GM20000 (cell line): Measurements from ENCODE around the gene DYNC1LI2.
A peak's percentile ranks its signal among the peaks of the same experiment; 100 is the strongest.

Experiments used
- DNase-seq: peaks from one replicate; pipeline ENCODE4 v3.0.0; 2012; ENCODE audit warnings: low spot score
- CTCF ChIP-seq: IDR thresholded peaks from 2 replicates; pipeline ENCODE4 v1.5.1; 2012; ENCODE audit warnings: mild to moderate bottlenecking, control low read depth; ENCODE audit errors: extremely low read depth, missing control alignments

The DYNC1LI2 gene

GRCh38 chr16:66696669-66697630, 54.5 kb downstream of the DYNC1LI2 start, which contains the start of gene CMTM4:
CMTM4 (minus strand) TSS chr16:66696743; CDS start chr16:66696525, 218 bp downstream.
- peak; percentile 22 for TF ChIP-seq CTCF
- peak; percentile 98 for DNase-seq

- DNase-seq: peak; percentile 20
Measured at GRCh38 chr16:66695935-66696668, 55.3 kb downstream of the DYNC1LI2 start.

GRCh38 chr16:66695471-66695934, 55.9 kb downstream of the DYNC1LI2 start:
- DNase-seq: no peak
- no peak for TF ChIP-seq CTCF

More at GRCh38 chr16:66695935-66696668, 55.3 kb downstream of the DYNC1LI2 start:
- TF ChIP-seq CTCF: no peak

- TF ChIP-seq CTCF: no peak
- DNase-seq: no peak
Measured at GRCh38 chr16:66693149-66693548, 58.3 kb downstream of the DYNC1LI2 start.

GRCh38 chr16:66692341-66692740, 59.1 kb downstream of the DYNC1LI2 start:
- TF ChIP-seq CTCF: no peak
- DNase-seq: no peak

GRCh38 chr16:66691234-66691633, 60.2 kb downstream of the DYNC1LI2 start:
- DNase-seq: no peak
- TF ChIP-seq CTCF: no peak
